ENCODE data around the gene BRME1. TPM values are rescaled to one million over a fixed set of nuclear protein-coding genes. Genes with fewer than 3 reads are reported as not detected.

BRME1 gene
- total RNA-seq, 4 donors from 2014 or later: 0.34 to 1.7 (median 1.0) TPM

DNA sequence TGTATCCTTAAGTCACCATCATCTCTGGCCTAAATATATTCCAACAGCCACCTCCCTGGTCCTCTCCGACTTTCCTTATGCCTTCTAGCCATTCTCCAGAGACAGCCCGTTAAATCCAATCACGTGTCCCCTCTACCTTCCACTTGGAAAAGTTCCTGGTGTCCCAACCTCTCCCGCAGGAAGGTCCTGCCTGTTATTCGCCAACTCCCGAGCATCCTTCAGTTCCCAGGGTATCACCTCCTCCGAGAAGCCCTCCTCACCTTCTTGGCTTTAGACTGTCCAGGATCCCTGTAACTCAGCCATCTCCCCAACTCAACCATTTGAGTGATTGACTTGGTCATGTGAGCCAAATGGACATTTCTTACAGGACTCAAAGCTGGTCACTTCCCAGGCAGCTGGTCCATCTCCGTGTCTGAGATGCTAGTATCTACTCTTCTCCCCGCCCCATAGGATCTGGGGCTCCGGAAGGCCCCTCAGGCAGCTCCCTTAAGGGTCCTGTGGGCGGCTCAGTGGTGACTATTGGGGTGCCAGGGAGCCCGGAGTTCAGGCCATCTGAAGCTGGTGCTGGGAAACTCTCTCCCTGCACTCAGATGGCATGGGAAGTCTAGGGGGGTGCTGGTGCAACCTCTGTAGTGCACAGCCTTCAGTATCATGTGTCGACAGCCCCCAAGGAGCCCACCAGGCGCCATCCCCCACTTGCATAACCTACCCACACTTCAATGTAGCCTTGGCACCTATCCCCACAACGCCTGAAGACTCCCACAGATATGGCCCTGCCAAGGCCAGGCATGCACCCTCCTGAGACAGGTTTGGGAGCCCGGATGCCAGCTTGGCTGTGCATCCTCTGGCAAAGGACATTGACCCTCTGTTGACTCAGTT, 56.9 kb downstream of the BRME1 start:
- intact Hi-C loops (cut with DNase I): no loop called here
- no peaks in the 10 kb centered on the region for H3K36me3 ChIP-seq
- 66 to 71% methylated on average over 9 to 13 of the region's 16 CpGs for WGBS, 2 donors
- no peak overlapping the region for H3K4me3 ChIP-seq (replicated peaks in 1 of 3)
- no peaks in the 10 kb centered on the region for H3K9me3 ChIP-seq
- DNase-seq: no peak
- peaks cover 32 to 53% of the 10 kb centered on the region in 2 donors for H3K4me1 ChIP-seq
- H3K27me3 ChIP-seq: no peaks in the 10 kb centered on the region
- no peak for TF ChIP-seq POLR2A (IDR thresholded peaks at IDR 0.05)
- TF ChIP-seq, protein P1, sequence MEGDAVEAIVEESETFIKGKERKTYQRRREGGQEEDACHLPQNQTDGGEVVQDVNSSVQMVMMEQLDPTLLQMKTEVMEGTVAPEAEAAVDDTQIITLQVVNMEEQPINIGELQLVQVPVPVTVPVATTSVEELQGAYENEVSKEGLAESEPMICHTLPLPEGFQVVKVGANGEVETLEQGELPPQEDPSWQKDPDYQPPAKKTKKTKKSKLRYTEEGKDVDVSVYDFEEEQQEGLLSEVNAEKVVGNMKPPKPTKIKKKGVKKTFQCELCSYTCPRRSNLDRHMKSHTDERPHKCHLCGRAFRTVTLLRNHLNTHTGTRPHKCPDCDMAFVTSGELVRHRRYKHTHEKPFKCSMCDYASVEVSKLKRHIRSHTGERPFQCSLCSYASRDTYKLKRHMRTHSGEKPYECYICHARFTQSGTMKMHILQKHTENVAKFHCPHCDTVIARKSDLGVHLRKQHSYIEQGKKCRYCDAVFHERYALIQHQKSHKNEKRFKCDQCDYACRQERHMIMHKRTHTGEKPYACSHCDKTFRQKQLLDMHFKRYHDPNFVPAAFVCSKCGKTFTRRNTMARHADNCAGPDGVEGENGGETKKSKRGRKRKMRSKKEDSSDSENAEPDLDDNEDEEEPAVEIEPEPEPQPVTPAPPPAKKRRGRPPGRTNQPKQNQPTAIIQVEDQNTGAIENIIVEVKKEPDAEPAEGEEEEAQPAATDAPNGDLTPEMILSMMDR (IDR thresholded peaks at IDR 0.05): no peak
- peak overlapping the region; percentile 100 for H3K27ac ChIP-seq

DNA sequence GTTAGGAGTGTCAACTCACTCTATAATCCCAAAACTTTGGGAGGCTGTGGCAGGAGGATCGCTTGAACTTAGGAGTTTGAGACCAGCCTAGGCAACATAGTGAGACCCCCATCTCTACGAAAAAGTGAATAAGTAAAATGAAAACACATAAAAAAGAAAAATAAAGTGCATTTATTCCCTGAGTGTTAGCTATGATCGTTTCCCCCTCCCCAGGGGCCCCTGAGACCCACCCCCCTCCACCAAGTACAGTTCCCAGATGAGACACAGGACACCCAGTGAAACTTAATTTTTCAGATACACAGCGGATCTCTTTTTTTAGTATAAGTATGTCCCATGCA, 57.6 kb downstream of the BRME1 start:
- H3K4me3 ChIP-seq (replicated peaks in 1 of 3): no peak overlapping the region
- no peak for DNase-seq
- H3K27ac ChIP-seq: peak overlapping the region; percentile 100
- TF ChIP-seq, protein P1 (IDR thresholded peaks at IDR 0.05): no peak
- intact Hi-C loops (cut with DNase I): no loop called here
- no peaks in the 10 kb centered on the region for H3K27me3 ChIP-seq
- H3K4me1 ChIP-seq: peaks cover 36 to 59% of the 10 kb centered on the region in 2 donors
- no peaks in the 10 kb centered on the region for H3K9me3 ChIP-seq
- WGBS, 2 donors: 77 to 83% methylated on average over 4 of the region's 4 CpGs
- no peaks in the 10 kb centered on the region for H3K36me3 ChIP-seq

DNA sequence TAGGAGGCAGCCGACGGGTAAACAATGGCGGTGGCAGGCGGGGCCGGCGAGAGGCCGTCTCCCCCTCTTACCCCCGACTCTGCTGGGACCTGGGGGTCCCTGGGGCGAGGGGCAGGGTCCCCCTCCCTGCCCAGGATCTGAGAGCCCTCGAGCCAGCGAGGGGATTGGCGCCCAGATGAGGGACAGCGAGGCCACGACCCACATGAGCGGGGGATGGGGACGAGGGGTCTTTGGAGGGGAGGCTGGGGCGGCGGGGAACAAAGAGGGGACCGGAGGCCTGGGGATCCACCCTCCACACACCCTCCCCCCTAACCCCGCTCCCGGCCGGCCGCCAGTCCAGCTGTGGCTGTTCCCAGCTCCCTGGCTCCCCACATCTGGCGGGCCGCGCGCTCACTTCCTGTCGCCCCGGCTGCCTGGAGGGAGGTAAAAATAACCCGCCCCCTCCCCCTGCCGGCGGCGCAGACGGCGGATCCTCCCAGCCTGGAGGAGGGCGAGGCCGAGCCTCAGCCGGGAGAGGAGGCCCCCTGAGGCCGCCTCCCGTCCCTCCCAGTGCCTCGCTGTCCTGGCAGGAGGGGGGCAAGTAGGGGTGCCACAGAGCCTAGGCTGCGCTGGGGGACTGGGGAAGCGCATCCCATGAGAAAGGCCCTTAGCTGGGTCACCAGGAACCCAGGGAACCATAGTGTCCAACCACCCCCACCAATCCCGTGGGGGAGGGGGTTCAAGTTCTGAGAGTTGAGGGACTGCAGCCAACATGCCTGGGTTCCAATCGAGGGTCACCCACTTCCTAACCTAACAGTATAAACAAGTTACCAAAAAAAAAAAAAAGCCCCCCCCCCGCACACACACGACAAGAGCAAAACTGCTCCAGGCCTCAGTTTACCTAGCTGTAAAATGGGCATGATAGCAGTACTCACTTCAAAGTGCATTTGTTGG, 58.2 kb downstream of the BRME1 start:
- 3 to 4% methylated on average over 21 to 34 of the region's 47 CpGs for WGBS, 2 donors
- no peaks in the 10 kb centered on the region for H3K9me3 ChIP-seq
- intact Hi-C loops (cut with DNase I): no loop called here
- H3K27ac ChIP-seq: peak overlapping the region; percentile 100
- peak overlapping the region in 2 of 3 donors; percentile 41 to 55 for H3K4me3 ChIP-seq (replicated peaks in 1 of 3)
- TF ChIP-seq POLR2A (IDR thresholded peaks at IDR 0.05): peak; percentile 72 to 85
- TF ChIP-seq, protein P1 (IDR thresholded peaks at IDR 0.05): peak in 3 of 6 experiments; percentile 25 to 31 (median 26)
- no peaks in the 10 kb centered on the region for H3K27me3 ChIP-seq
- DNase-seq: peak; percentile 87 to 90
- H3K4me1 ChIP-seq: peaks cover 40 to 59% of the 10 kb centered on the region in 2 donors
- no peaks in the 10 kb centered on the region for H3K36me3 ChIP-seq

DNA sequence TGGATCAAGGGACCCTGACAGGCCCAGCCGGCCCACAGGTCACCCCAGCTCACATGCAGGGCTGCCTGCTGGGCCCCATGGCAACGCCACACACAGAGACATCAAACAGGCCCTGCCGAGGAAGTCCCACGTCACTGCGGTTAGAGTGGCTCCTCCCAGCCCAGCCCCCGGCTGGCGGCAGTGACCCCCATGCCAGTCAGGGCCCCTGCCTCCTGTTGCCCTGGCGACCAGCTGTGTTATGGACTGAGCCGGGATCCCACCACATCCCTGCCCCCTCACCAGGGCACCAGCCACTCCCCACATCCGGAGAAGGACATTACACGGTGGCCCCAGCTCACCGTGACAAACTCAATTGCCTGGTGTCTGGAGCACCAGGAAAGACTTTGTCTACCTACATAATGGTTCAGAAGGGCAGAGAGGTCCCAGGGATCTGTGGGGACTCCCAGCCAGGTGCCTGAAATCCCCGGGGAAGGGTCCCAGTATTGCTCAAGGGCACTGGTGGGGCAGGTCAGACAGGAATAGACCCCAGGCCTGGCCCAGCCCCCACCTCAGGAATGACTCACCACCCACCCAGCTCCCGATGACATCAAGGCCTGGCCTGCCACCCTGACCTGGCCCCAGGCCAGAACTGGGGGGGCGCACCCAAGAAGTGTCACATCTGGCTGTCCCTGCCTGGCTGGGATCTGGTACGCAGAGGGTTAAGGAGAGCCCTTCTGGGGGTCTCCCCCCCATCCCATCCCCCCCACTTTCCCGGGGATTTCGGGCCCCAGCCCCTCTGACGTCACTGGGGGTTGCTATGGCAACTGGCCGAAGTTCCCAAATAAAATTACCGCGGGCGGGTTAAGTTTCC, 59.1 kb downstream of the BRME1 start:
- Histone ChIP-seq H3K27me3 (no peaks in the 10 kb centered on the region), H3K4me1 (peaks cover 40 to 57% of the 10 kb centered on the region in 2 donors), H3K9me3 (no peaks in the 10 kb centered on the region), H3K36me3 (no peaks in the 10 kb centered on the region), H3K27ac (peak overlapping the region; percentile 100), H3K4me3 (replicated peaks in 1 of 3) (peak overlapping the region in 2 of 3 donors; percentile 41 to 55)
- intact Hi-C loops (cut with DNase I): no loop called here
- peak; percentile 83 to 86 for DNase-seq
- 7 to 10% methylated on average over 4 to 7 of the region's 23 CpGs for whole genome bisulfite sequencing, 2 donors
- TF ChIP-seq, protein P1 (IDR thresholded peaks at IDR 0.05): no peak
- no peak for TF ChIP-seq POLR2A (IDR thresholded peaks at IDR 0.05)
